HCT116 (cell line): Measurements from ENCODE around the gene LIPT2. TPM values are rescaled to one million over a fixed set of nuclear protein-coding genes. Genes with fewer than 3 reads are reported as not detected.

Experiments
- ATAC-seq: fragments of 200-7000 bp; cut with Tn5 transposase; 2 replicates; pipeline ENCODE4 v1.9.1; 2020; ENCODE audit warnings: mild to moderate bottlenecking, moderate library complexity
- BruUV-seq: library from RNA; stranded (reverse); fragments of 400-500 nt; replicated peaks from 2 replicates; lab custom pipeline; 2021; lab: Mats Ljungman, UMichigan
- CTCF ChIA-PET: fragments of 300-600 bp; sonication (Branson Sonifier 250); formaldehyde crosslinking; loops from one replicate; lab custom pipeline; 2021; ENCODE audit warnings: antibody characterized with exemption; lab: Charles Lee
- POLR2A ChIA-PET: fragments of 300-600, 350-600 bp; sonication (Branson Sonifier 250); formaldehyde crosslinking; loops from one replicate; lab custom pipeline; 2021; ENCODE audit warnings: antibody characterized with exemption; lab: Charles Lee
- RAD21 ChIA-PET, 2 experiments: fragments of 300-600 bp; sonication (Branson Sonifier 250); formaldehyde crosslinking; loops; one replicate each; lab custom pipeline; 2023; ENCODE audit warnings: low total read pairs in 2 of 2; ENCODE audit not compliant: uncharacterized antibody in 2 of 2, unreplicated experiment in 2 of 2, low non-redundant PET in 1 of 2; lab: Charles Lee
- DNase-seq: peaks from one replicate; pipeline ENCODE4 v3.0.0-alpha.2; 2010; ENCODE audit warnings: low read depth, low spot score
- H2AFZ ChIP-seq: fragments of 200-600 bp; shearing (Covaris generic), sonication (generic); 2 replicates; pipeline ENCODE4 v1.6.1; 2017; ENCODE audit warnings: low read depth, mixed run types, mixed read lengths, antibody characterized with exemption, low read length; ENCODE audit not compliant: poor library complexity, severe bottlenecking
- H3K27ac ChIP-seq: 2 replicates; pipeline ENCODE4 v1.5.1; 2012; ENCODE audit warnings: low read depth, low read length
- H3K27me3 ChIP-seq: fragments of 200-600 bp; sonication (generic); 2 replicates; pipeline ENCODE4 v1.6.1; 2016; ENCODE audit warnings: mixed run types, low read length, mixed read lengths; ENCODE audit not compliant: insufficient read depth
- H3K36me3 ChIP-seq, 2 experiments: fragments of 200-500 bp in 1 of 2; fragments of 200-600 bp in 1 of 2; sonication (Bioruptor generic) in 1 of 2; sonication (generic) in 1 of 2; 2 replicates each; pipeline versions ENCODE4 v1.5.1 to v1.6.1; 2014 to 2016; ENCODE audit warnings: low read length in 2 of 2, inconsistent platforms in 1 of 2, mixed read lengths in 1 of 2, mixed run types in 1 of 2; ENCODE audit not compliant: insufficient read depth in 2 of 2, control insufficient read depth in 1 of 2
- H3K4me1 ChIP-seq, 2 experiments: fragments of 200-600 bp in 1 of 2; sonication (generic) in 1 of 2; 2 replicates each; pipeline versions ENCODE4 v1.5.1 to v1.6.1; 2012 to 2017; ENCODE audit warnings: low read length in 2 of 2, inconsistent platforms in 1 of 2, mild to moderate bottlenecking in 1 of 2, mixed read lengths in 1 of 2, mixed run types in 1 of 2, moderate library complexity in 1 of 2; ENCODE audit not compliant: insufficient read depth in 2 of 2, control insufficient read depth in 1 of 2
- H3K4me2 ChIP-seq: fragments of 200-600 bp; sonication (generic); 2 replicates; pipeline ENCODE4 v1.6.1; 2017; ENCODE audit warnings: mixed run types, low read length, mixed read lengths
- H3K4me3 ChIP-seq, 2 experiments: fragments of 200-600 bp in 1 of 2; sonication (generic) in 1 of 2; replicated peaks in 1 of 2; 2 replicates each; pipeline ENCODE4 v1.5.1; 2011 to 2016; ENCODE audit warnings: low read length in 2 of 2, control low read depth in 1 of 2, low read depth in 1 of 2, mild to moderate bottlenecking in 1 of 2, mixed read lengths in 1 of 2, mixed run types in 1 of 2
- H3K79me2 ChIP-seq: fragments of 200-600 bp; sonication (generic); 2 replicates; pipeline ENCODE4 v1.6.1; 2017; ENCODE audit warnings: mild to moderate bottlenecking, mixed run types, low read length, moderate library complexity, mixed read lengths; ENCODE audit not compliant: insufficient read depth
- H3K9ac ChIP-seq: fragments of 200-600 bp; sonication (generic); 2 replicates; pipeline ENCODE4 v1.6.1; 2016; ENCODE audit warnings: low read length, mixed read lengths
- H3K9me2 ChIP-seq: fragments of 200-600 bp; sonication (generic), shearing (Covaris generic); 2 replicates; pipeline ENCODE4 v1.6.1; 2017; ENCODE audit warnings: mixed run types, mild to moderate bottlenecking, moderate library complexity; ENCODE audit not compliant: insufficient read depth
- H3K9me3 ChIP-seq, 2 experiments: fragments of 200-500 bp in 1 of 2; fragments of 200-600 bp in 1 of 2; sonication (Bioruptor generic) in 1 of 2; sonication (generic) in 1 of 2; 2 replicates each; pipeline ENCODE4 v1.6.1; 2014 to 2017; ENCODE audit warnings: low read length in 2 of 2, mixed read lengths in 2 of 2, inconsistent platforms in 1 of 2, low read depth in 1 of 2, mild to moderate bottlenecking in 1 of 2, mixed run types in 1 of 2, moderate library complexity in 1 of 2; ENCODE audit not compliant: control insufficient read depth in 1 of 2, insufficient read depth in 1 of 2
- H4K20me1 ChIP-seq: fragments of 200-600 bp; sonication (generic), shearing (Covaris generic); 2 replicates; pipeline ENCODE4 v1.6.1; 2017; ENCODE audit warnings: mixed run types, mild to moderate bottlenecking, moderate library complexity; ENCODE audit not compliant: insufficient read depth
- CBX3 ChIP-seq: IDR thresholded peaks from 2 replicates; pipeline ENCODE4 v1.6.1; 2012; ENCODE audit warnings: low read depth
- CEBPB ChIP-seq: IDR thresholded peaks from 2 replicates; pipeline ENCODE4 v1.6.1; 2012; ENCODE audit warnings: low read depth
- EGR1 ChIP-seq: IDR thresholded peaks from 2 replicates; pipeline ENCODE4 v1.6.1; 2012; ENCODE audit warnings: low read depth
- ELF1 ChIP-seq: IDR thresholded peaks from 2 replicates; pipeline ENCODE4 v1.6.1; 2012; ENCODE audit warnings: low read depth, borderline replicate concordance
- EZH2 ChIP-seq: fragments of 200-600 bp; sonication (generic); IDR thresholded peaks from 2 replicates; pipeline ENCODE4 v1.6.1; 2017; ENCODE audit warnings: antibody characterized with exemption, mixed run types
- EZH2phosphoT487 ChIP-seq: fragments of 200-600 bp; IDR thresholded peaks from 2 replicates; pipeline ENCODE4 v1.6.1; 2018; ENCODE audit warnings: antibody characterized with exemption, borderline replicate concordance
- FOSL1 ChIP-seq: IDR thresholded peaks from 2 replicates; pipeline ENCODE4 v1.6.1; 2012; ENCODE audit warnings: low read depth
- JUND ChIP-seq: IDR thresholded peaks from 2 replicates; pipeline ENCODE4 v1.6.1; 2012
- POLR2AphosphoS5 ChIP-seq: IDR thresholded peaks from 2 replicates; pipeline ENCODE4 v1.6.1; 2011; ENCODE audit warnings: mild to moderate bottlenecking, low read depth, low read length, moderate library complexity
- ZNF274 ChIP-seq: fragments of 200-500 bp; sonication (Bioruptor generic); IDR thresholded peaks from 2 replicates; pipeline ENCODE4 v1.6.1; 2014; ENCODE audit warnings: mild to moderate bottlenecking, low read depth, low read length, inconsistent platforms
- intact Hi-C: fragments of 100-400 bp; cut with micrococcal nuclease; formaldehyde crosslinking; loops from 2 replicates; pipeline ENCODE4 v1.10.0; 2022
- total RNA-seq: library from RNA; stranded (reverse); gene quantifications from one replicate; pipeline ENCODE4 v1.2.1, GENCODE V29; 2021; ENCODE audit not compliant: unreplicated experiment
- TF ChIP-seq, protein P1 (sequence below): IDR thresholded peaks from 2 replicates; pipeline ENCODE4 v1.6.1; 2012
- TF ChIP-seq, protein P2 (sequence below): IDR thresholded peaks from 2 replicates; pipeline ENCODE4 v1.6.1; 2012; ENCODE audit warnings: low read depth

Gene LIPT2
- total RNA-seq, 1 experiment from 2014 or later = 3.4 TPM

DNA sequence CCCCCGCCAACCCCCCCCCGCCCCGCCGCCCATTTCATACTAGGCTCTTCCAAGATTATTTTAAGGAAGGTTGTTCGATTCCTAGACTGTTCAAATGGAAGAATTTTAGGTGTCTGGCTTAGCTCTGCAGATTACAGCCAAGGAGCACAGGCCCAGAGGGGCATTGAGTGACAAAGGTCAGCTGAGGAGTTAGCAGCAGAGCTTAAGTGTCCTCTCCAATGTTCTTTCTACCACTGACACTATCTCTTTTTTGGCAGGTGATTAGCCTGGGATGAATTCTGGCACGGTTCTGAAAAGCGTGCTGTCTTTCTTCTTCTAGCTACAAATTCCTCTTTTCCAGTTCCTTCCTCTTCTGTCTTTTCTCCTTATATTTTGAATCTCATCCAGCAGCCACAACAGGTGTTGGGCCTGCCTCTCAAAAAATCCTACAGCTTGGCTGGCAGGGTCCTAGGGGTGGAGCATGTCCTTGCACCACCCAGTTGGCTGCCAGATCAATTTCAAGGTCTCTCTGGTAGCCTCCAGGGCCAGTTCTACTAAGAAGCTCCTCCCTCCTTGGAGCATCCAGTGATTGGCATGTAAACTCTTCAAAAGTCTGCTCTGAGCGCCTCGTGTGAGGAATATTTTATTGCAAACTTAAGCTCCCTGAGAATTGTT lies 49.2 kb downstream of the LIPT2 start:
- BruUV-seq = no TSS peak
- CTCF ChIA-PET = interaction anchor here (0.6 to 1.5 kb wide), 6 partner anchors 9 to 192 kb away, joined by 3 to 11 read pairs (median 3); no protein-coding TSS in a partner anchor
- no peaks in the 10 kb centered on the region for H3K27me3 ChIP-seq
- RAD21 ChIA-PET = no interaction called here
- intact Hi-C loops = no loop called here
- H3K36me3 ChIP-seq = no peaks in the 10 kb centered on the region
- no peak overlapping the region for H3K4me3 ChIP-seq
- POLR2A ChIA-PET = no interaction called here
- 0 out of 4 replicates have a peak, but pooled peaks cover 0 to 8% of the 10 kb centered on the region in 2 experiments for H3K4me1 ChIP-seq
- TF ChIP-seq EZH2phosphoT487 (no peak), CEBPB (no peak), EGR1 (no peak), FOSL1 (no peak), POLR2AphosphoS5 (no peak), ELF1 (no peak), ZNF274 (no peak), CBX3 (no peak), EZH2 (no peak), JUND (no peak)
- TF ChIP-seq, protein P1, sequence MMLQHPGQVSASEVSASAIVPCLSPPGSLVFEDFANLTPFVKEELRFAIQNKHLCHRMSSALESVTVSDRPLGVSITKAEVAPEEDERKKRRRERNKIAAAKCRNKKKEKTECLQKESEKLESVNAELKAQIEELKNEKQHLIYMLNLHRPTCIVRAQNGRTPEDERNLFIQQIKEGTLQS = no peak
- TF ChIP-seq, protein P2, sequence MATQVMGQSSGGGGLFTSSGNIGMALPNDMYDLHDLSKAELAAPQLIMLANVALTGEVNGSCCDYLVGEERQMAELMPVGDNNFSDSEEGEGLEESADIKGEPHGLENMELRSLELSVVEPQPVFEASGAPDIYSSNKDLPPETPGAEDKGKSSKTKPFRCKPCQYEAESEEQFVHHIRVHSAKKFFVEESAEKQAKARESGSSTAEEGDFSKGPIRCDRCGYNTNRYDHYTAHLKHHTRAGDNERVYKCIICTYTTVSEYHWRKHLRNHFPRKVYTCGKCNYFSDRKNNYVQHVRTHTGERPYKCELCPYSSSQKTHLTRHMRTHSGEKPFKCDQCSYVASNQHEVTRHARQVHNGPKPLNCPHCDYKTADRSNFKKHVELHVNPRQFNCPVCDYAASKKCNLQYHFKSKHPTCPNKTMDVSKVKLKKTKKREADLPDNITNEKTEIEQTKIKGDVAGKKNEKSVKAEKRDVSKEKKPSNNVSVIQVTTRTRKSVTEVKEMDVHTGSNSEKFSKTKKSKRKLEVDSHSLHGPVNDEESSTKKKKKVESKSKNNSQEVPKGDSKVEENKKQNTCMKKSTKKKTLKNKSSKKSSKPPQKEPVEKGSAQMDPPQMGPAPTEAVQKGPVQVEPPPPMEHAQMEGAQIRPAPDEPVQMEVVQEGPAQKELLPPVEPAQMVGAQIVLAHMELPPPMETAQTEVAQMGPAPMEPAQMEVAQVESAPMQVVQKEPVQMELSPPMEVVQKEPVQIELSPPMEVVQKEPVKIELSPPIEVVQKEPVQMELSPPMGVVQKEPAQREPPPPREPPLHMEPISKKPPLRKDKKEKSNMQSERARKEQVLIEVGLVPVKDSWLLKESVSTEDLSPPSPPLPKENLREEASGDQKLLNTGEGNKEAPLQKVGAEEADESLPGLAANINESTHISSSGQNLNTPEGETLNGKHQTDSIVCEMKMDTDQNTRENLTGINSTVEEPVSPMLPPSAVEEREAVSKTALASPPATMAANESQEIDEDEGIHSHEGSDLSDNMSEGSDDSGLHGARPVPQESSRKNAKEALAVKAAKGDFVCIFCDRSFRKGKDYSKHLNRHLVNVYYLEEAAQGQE = no peak
- TF ChIP-seq, all 23 proteins: peak for 0
- Histone ChIP-seq H3K9me2 (no peaks in the 10 kb centered on the region), H3K4me2 (no peak overlapping the region), H3K9me3 (no peaks in the 10 kb centered on the region), H3K9ac (no peak overlapping the region), H2AFZ (no peak overlapping the region), H3K79me2 (no peaks in the 10 kb centered on the region), H3K27ac (no peak overlapping the region), H4K20me1 (no peaks in the 10 kb centered on the region)
- no peak for DNase-seq
- no peak for ATAC-seq
